ENCODE data around the gene SMARCA5. TPM values are rescaled to one million over a fixed set of nuclear protein-coding genes. Genes with fewer than 3 reads are reported as not detected.
"Not testable (repeated sequence)": the region's sequence is repeated elsewhere in the genome, so short reads cannot be mapped to it uniquely, and the experiment has no call there.

The SMARCA5 gene
- polyA plus RNA-seq, 3 donors, result 10.6 to 16.0 (median 14.0) TPM

GRCh38 chr4:143524211-143524610, 10.7 kb downstream of the SMARCA5 start:
- no peak overlapping the region for H3K27ac ChIP-seq (ENCODE audit: low read depth, low read length)
- 90 to 94% (median 94%) methylated on average over 4 of the region's 4 CpGs for WGBS, 3 donors

- H3K27ac ChIP-seq (ENCODE audit: low read depth, low read length), result not testable (repeated sequence)
- WGBS, 3 donors, result 93 to 97% (median 96%) methylated on average over 4 of the region's 4 CpGs
Measured at GRCh38 chr4:143528046-143528445, 14.5 kb downstream of the SMARCA5 start.

GRCh38 chr4:143531380-143531779, 17.9 kb downstream of the SMARCA5 start:
- WGBS, 3 donors, result 40 to 68% (median 53%) methylated on average over 1 of the region's 1 CpG
- H3K27ac ChIP-seq (ENCODE audit: low read depth, low read length), result no peak overlapping the region

- WGBS, 3 donors, result 76 to 94% (median 89%) methylated on average over 2 of the region's 2 CpGs
- H3K27ac ChIP-seq (ENCODE audit: low read depth, low read length), result no peak overlapping the region
Measured at GRCh38 chr4:143531788-143532491, 18.4 kb downstream of the SMARCA5 start.

GRCh38 chr4:143538979-143539669, 25.6 kb downstream of the SMARCA5 start:
- H3K27ac ChIP-seq (ENCODE audit: low read depth, low read length), result no peak overlapping the region
- WGBS, 3 donors, result 86 to 89% (median 87%) methylated on average over 4 of the region's 4 CpGs

GRCh38 chr4:143539670-143540023, 26.1 kb downstream of the SMARCA5 start:
- 92 to 100% (median 98%) methylated on average over 3 of the region's 3 CpGs for WGBS, 3 donors
- no peak overlapping the region for H3K27ac ChIP-seq (ENCODE audit: low read depth, low read length)

GRCh38 chr4:143549928-143550327, 36.4 kb downstream of the SMARCA5 start:
- no peak overlapping the region for H3K27ac ChIP-seq (ENCODE audit: low read depth, low read length)
- 85 to 91% (median 91%) methylated on average over 2 of the region's 2 CpGs for WGBS, 3 donors

GRCh38 chr4:143554728-143555597, 41.5 kb downstream of the SMARCA5 start:
- H3K27ac ChIP-seq (ENCODE audit: low read depth, low read length), result no peak overlapping the region
- WGBS, 3 donors, result 69 to 70% (median 69%) methylated on average over 4 of the region's 4 CpGs

- H3K27ac ChIP-seq (ENCODE audit: low read depth, low read length), result no peak overlapping the region
- WGBS, 3 donors, result 86 to 91% (median 91%) methylated on average over 5 of the region's 5 CpGs
Measured at GRCh38 chr4:143555676-143556075, 42.2 kb downstream of the SMARCA5 start.

GRCh38 chr4:143558286-143558685, 44.8 kb downstream of the SMARCA5 start:
- 50 to 82% (median 59%) methylated on average over 2 of the region's 2 CpGs for whole genome bisulfite sequencing, 3 donors
- H3K27ac ChIP-seq (ENCODE audit: low read depth, low read length), result no peak overlapping the region

- 1 to 2% (median 2%) methylated on average over 54 to 57 of the region's 57 CpGs for WGBS, 3 donors
- H3K27ac ChIP-seq (ENCODE audit: low read depth, low read length), result peak overlapping the region; percentile 6
Measured at GRCh38 chr4:143558823-143559756, 45.6 kb downstream of the SMARCA5 start.

- no peak overlapping the region for H3K27ac ChIP-seq (ENCODE audit: low read depth, low read length)
- 41 to 52% (median 50%) methylated on average over 17 of the region's 17 CpGs for WGBS, 3 donors
Measured at GRCh38 chr4:143559757-143560147, 46.2 kb downstream of the SMARCA5 start.

- WGBS, 3 donors, result 88 to 93% (median 88%) methylated on average over 2 of the region's 2 CpGs
- no peak overlapping the region for H3K27ac ChIP-seq (ENCODE audit: low read depth, low read length)
Measured at GRCh38 chr4:143564472-143564871, 51.0 kb downstream of the SMARCA5 start.

GRCh38 chr4:143575331-143575730, 61.8 kb downstream of the SMARCA5 start:
- no peak overlapping the region for H3K27ac ChIP-seq (ENCODE audit: low read depth, low read length)

GRCh38 chr4:143581331-143581946, 67.9 kb downstream of the SMARCA5 start:
- WGBS, 3 donors, result 68 to 86% (median 74%) methylated on average over 3 of the region's 3 CpGs
- no peak overlapping the region for H3K27ac ChIP-seq (ENCODE audit: low read depth, low read length)

- H3K27ac ChIP-seq (ENCODE audit: low read depth, low read length), result no peak overlapping the region
Measured at GRCh38 chr4:143585548-143585947, 72.0 kb downstream of the SMARCA5 start.

GRCh38 chr4:143586080-143586479, 72.6 kb downstream of the SMARCA5 start:
- no peak overlapping the region for H3K27ac ChIP-seq (ENCODE audit: low read depth, low read length)

More at GRCh38 chr4:143585548-143585947, 72.0 kb downstream of the SMARCA5 start:
- 86 to 92% (median 90%) methylated on average over 6 of the region's 6 CpGs for WGBS, 3 donors

- H3K27ac ChIP-seq (ENCODE audit: low read depth, low read length), result no peak overlapping the region
Measured at GRCh38 chr4:143587703-143588102, 74.2 kb downstream of the SMARCA5 start.
